Measurements from ENCODE around the gene AFF3.

The AFF3 gene

DNA sequence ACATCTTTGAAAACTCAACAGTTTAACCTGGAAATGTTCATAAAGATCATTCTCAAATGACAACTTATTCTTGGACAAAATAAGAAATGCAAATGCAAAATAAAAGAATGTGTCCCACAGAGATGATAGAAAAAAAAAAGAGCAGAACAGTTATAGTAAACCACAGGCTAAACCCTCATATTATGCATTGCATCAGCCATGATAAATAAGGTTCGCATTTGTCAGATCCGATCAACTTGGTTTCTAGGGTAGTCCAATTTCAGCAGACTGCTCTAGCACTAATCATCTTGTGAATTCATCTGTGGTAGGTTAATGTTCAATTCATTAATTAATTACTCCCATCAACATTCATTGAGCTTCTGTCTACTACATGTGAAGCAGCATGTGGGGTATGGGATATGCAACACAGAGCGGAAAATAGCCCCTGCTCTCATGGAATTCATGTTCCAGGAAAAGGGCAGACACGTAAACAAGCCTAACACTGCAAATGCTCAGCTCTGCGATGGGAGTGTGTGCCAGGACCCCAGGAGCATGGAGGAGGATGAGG, 336.4 kb downstream of the AFF3 start:
- WGBS, result 95% methylated on average over 5 of the region's 5 CpGs

DNA sequence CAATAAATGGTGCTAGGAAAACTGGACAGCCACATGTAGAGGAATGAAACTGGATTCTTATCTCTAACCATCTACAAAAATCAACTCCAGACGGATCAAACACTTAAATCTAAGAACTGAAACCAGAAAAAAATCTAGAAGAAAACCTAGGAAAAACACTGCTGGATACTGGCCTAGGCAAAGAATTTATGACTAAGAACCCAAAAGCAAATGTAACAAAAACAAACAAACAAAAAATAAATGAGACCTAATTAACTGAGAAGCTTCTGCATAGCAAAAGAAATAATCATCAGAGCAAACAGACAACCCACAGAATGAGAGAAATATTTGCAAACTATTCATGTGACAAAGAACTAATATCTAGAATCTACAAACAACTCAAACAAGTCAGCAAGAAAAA, 338.5 kb downstream of the AFF3 start:
- H3K9ac ChIP-seq (ENCODE audit: low read length), result no peak overlapping the region
- no peak overlapping the region for H2BK15ac ChIP-seq (ENCODE audit: low read depth, poor library complexity, severe bottlenecking)
- H2AK5ac ChIP-seq (ENCODE audit: low read length, severe bottlenecking), result no peak overlapping the region
- H3K4me3 ChIP-seq (ENCODE audit: insufficient read depth in 1 of 2, low read depth in 1 of 2, low read length in 2 of 2), result no peak overlapping the region
- no peaks in the 10 kb centered on the region for H3K36me3 ChIP-seq (ENCODE audit: control insufficient read depth in 1 of 2, insufficient read depth in 2 of 2, low read depth in 1 of 2, low read length in 2 of 2)
- no peak for DNase-seq
- no peak overlapping the region for H2BK5ac ChIP-seq (ENCODE audit: low read depth, low read length, poor library complexity, severe bottlenecking)
- peaks cover 2% of the 10 kb centered on the region for H3K9me3 ChIP-seq (ENCODE audit: control insufficient read depth, low read length)
- H3K18ac ChIP-seq (ENCODE audit: low read depth in 1 of 2, low read length in 2 of 2), result no peak overlapping the region
- H2BK12ac ChIP-seq (ENCODE audit: low read length in 2 of 2), result no peak overlapping the region
- H4K91ac ChIP-seq (ENCODE audit: low read length), result no peak overlapping the region
- H4K8ac ChIP-seq (ENCODE audit: low read length), result no peak overlapping the region
- H3K23ac ChIP-seq (ENCODE audit: low read length in 2 of 2), result no peak overlapping the region
- H3K27me3 ChIP-seq (ENCODE audit: control insufficient read depth in 1 of 2, insufficient read depth in 1 of 2, low read length in 2 of 2), result peaks cover 0 to 9% of the 10 kb centered on the region in 2 experiments
- peaks cover 10% of the 10 kb centered on the region for H3K79me1 ChIP-seq (replicated peaks; ENCODE audit: low read length, poor library complexity, severe bottlenecking)
- WGBS, result 30% methylated on average over 1 of the region's 1 CpG
- no peak overlapping the region for H2AFZ ChIP-seq (ENCODE audit: low read depth, low read length)
- H2BK120ac ChIP-seq (ENCODE audit: low read depth, low read length), result no peak overlapping the region
- H3K4me2 ChIP-seq (ENCODE audit: low read length, poor library complexity, severe bottlenecking), result no peak overlapping the region
- no peak overlapping the region for H3K27ac ChIP-seq (ENCODE audit: low read length, poor library complexity, severe bottlenecking)
- H3K14ac ChIP-seq (ENCODE audit: low read length in 2 of 2), result no peak overlapping the region
- peaks cover 13% of the 10 kb centered on the region for H3K4me1 ChIP-seq (ENCODE audit: control insufficient read depth, insufficient read depth, low read depth, low read length)
- H3K4ac ChIP-seq (ENCODE audit: low read depth in 1 of 2, low read length in 2 of 2), result no peak overlapping the region

More for the DNA sequence above, 336.4 kb downstream of the AFF3 start:
- Histone ChIP-seq H3K9ac (ENCODE audit: low read length) (no peak overlapping the region), H3K27ac (ENCODE audit: low read length, poor library complexity, severe bottlenecking) (peak overlapping the region; percentile 73), H3K4me3 (ENCODE audit: insufficient read depth in 1 of 2, low read depth in 1 of 2, low read length in 2 of 2) (no peak overlapping the region), H2BK12ac (ENCODE audit: low read length in 2 of 2) (no peak overlapping the region), H2BK120ac (ENCODE audit: low read depth, low read length) (no peak overlapping the region), H3K9me3 (ENCODE audit: control insufficient read depth, low read length) (peaks cover 2% of the 10 kb centered on the region), H3K4me1 (ENCODE audit: control insufficient read depth, insufficient read depth, low read depth, low read length) (peaks cover 19% of the 10 kb centered on the region), H2AFZ (ENCODE audit: low read depth, low read length) (no peak overlapping the region), H3K79me1 (replicated peaks; ENCODE audit: low read length, poor library complexity, severe bottlenecking) (peaks cover 12% of the 10 kb centered on the region), H3K4ac (ENCODE audit: low read depth in 1 of 2, low read length in 2 of 2) (no peak overlapping the region), H2BK5ac (ENCODE audit: low read depth, low read length, poor library complexity, severe bottlenecking) (peak overlapping the region; percentile 11), H3K27me3 (ENCODE audit: control insufficient read depth in 1 of 2, insufficient read depth in 1 of 2, low read length in 2 of 2) (peaks cover 0 to 19% of the 10 kb centered on the region in 2 experiments), H3K14ac (ENCODE audit: low read length in 2 of 2) (no peak overlapping the region), H2BK15ac (ENCODE audit: low read depth, poor library complexity, severe bottlenecking) (no peak overlapping the region), H2AK5ac (ENCODE audit: low read length, severe bottlenecking) (peak overlapping the region; percentile 83), H3K4me2 (ENCODE audit: low read length, poor library complexity, severe bottlenecking) (no peak overlapping the region), H3K23ac (ENCODE audit: low read length in 2 of 2) (no peak overlapping the region), H4K91ac (ENCODE audit: low read length) (no peak overlapping the region), H4K8ac (ENCODE audit: low read length) (no peak overlapping the region), H3K18ac (ENCODE audit: low read depth in 1 of 2, low read length in 2 of 2) (peak overlapping the region in 1 of 2 experiments; percentile 13), H3K36me3 (ENCODE audit: control insufficient read depth in 1 of 2, insufficient read depth in 2 of 2, low read depth in 1 of 2, low read length in 2 of 2) (no peaks in the 10 kb centered on the region)
- no peak for DNase-seq

DNA sequence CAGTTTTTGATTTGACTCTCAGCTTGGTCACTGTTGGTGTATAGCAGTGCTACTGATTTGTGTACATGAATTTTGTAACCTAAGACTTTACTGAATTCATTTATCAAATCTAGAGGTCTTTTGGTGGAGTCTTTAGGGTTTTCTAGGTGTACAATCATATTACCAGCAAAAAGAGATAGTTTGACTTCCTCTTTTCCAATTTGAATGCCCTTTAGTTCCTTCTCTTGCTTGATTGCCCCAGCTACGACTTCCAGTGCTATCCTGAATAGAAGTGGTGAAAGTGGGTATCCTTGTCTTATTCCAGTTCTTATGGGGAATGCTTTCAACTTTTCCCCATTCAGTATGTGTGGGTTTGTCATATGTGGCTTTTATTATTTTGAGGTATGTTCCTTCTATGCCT, 339.7 kb downstream of the AFF3 start:
- H2AFZ ChIP-seq (ENCODE audit: low read depth, low read length), result no peak overlapping the region

DNA sequence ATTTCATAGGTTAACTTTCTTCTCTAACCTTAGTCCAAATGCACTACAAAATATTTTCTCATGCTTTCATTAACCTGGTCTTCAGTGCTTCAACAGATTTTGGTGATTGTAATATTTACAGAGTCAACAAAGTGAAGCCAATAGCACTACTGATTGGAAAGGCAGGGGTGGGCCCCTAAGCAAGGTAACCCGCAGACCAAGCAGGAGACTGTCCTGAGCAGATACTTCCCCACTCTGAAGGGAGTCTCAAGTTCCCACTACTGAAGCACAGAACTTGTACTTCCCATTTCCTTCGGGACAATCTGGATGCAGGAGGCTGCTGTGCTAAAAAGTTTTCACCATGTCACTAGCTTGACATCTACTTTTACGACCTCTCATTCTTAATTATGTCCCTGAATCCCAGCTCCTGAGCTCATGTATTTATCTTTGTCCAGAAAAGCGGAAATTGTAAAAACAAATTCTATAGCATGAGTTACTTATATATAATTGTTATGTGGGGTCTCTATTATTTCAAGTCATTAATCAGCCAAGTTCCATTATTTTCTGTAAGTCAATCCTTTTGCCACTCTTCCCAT, 341.0 kb downstream of the AFF3 start:
- Histone ChIP-seq H2BK120ac (ENCODE audit: low read depth, low read length) (no peak overlapping the region), H2AK5ac (ENCODE audit: low read length, severe bottlenecking) (no peak overlapping the region), H2BK15ac (ENCODE audit: low read depth, poor library complexity, severe bottlenecking) (peak overlapping the region; percentile 2), H3K27ac (ENCODE audit: low read length, poor library complexity, severe bottlenecking) (no peak overlapping the region), H3K4me2 (ENCODE audit: low read length, poor library complexity, severe bottlenecking) (no peak overlapping the region), H3K4ac (ENCODE audit: low read depth in 1 of 2, low read length in 2 of 2) (no peak overlapping the region), H4K91ac (ENCODE audit: low read length) (no peak overlapping the region), H2BK12ac (ENCODE audit: low read length in 2 of 2) (no peak overlapping the region), H3K4me3 (ENCODE audit: insufficient read depth in 1 of 2, low read depth in 1 of 2, low read length in 2 of 2) (no peak overlapping the region), H3K23ac (ENCODE audit: low read length in 2 of 2) (no peak overlapping the region), H3K4me1 (ENCODE audit: control insufficient read depth, insufficient read depth, low read depth, low read length) (peaks cover 5% of the 10 kb centered on the region), H3K9ac (ENCODE audit: low read length) (no peak overlapping the region), H3K14ac (ENCODE audit: low read length in 2 of 2) (no peak overlapping the region), H3K79me1 (replicated peaks; ENCODE audit: low read length, poor library complexity, severe bottlenecking) (peaks cover 9% of the 10 kb centered on the region), H3K9me3 (ENCODE audit: control insufficient read depth, low read length) (peaks cover 16% of the 10 kb centered on the region), H2BK5ac (ENCODE audit: low read depth, low read length, poor library complexity, severe bottlenecking) (no peak overlapping the region), H3K27me3 (ENCODE audit: control insufficient read depth in 1 of 2, insufficient read depth in 1 of 2, low read length in 2 of 2) (no peaks in the 10 kb centered on the region), H3K18ac (ENCODE audit: low read depth in 1 of 2, low read length in 2 of 2) (peak overlapping the region in 1 of 2 experiments; percentile 40), H3K36me3 (ENCODE audit: control insufficient read depth in 1 of 2, insufficient read depth in 2 of 2, low read depth in 1 of 2, low read length in 2 of 2) (no peaks in the 10 kb centered on the region), H4K8ac (ENCODE audit: low read length) (no peak overlapping the region), H2AFZ (ENCODE audit: low read depth, low read length) (no peak overlapping the region)
- WGBS, result 73% methylated on average over 3 of the region's 4 CpGs
- DNase-seq, result no peak

More for the DNA sequence above, 339.7 kb downstream of the AFF3 start:
- Histone ChIP-seq H2BK12ac (ENCODE audit: low read length in 2 of 2) (no peak overlapping the region), H2BK120ac (ENCODE audit: low read depth, low read length) (no peak overlapping the region), H3K23ac (ENCODE audit: low read length in 2 of 2) (no peak overlapping the region), H4K8ac (ENCODE audit: low read length) (no peak overlapping the region), H3K36me3 (ENCODE audit: control insufficient read depth in 1 of 2, insufficient read depth in 2 of 2, low read depth in 1 of 2, low read length in 2 of 2) (no peaks in the 10 kb centered on the region), H3K9me3 (ENCODE audit: control insufficient read depth, low read length) (peaks cover 3% of the 10 kb centered on the region), H3K4me3 (ENCODE audit: insufficient read depth in 1 of 2, low read depth in 1 of 2, low read length in 2 of 2) (no peak overlapping the region), H2BK5ac (ENCODE audit: low read depth, low read length, poor library complexity, severe bottlenecking) (no peak overlapping the region), H3K14ac (ENCODE audit: low read length in 2 of 2) (no peak overlapping the region), H3K4me2 (ENCODE audit: low read length, poor library complexity, severe bottlenecking) (no peak overlapping the region), H3K79me1 (replicated peaks; ENCODE audit: low read length, poor library complexity, severe bottlenecking) (peaks cover 8% of the 10 kb centered on the region), H3K18ac (ENCODE audit: low read depth in 1 of 2, low read length in 2 of 2) (no peak overlapping the region), H4K91ac (ENCODE audit: low read length) (no peak overlapping the region), H2AK5ac (ENCODE audit: low read length, severe bottlenecking) (no peak overlapping the region), H3K27me3 (ENCODE audit: control insufficient read depth in 1 of 2, insufficient read depth in 1 of 2, low read length in 2 of 2) (peaks cover 0 to under 1% of the 10 kb centered on the region in 2 experiments), H3K27ac (ENCODE audit: low read length, poor library complexity, severe bottlenecking) (no peak overlapping the region), H3K4ac (ENCODE audit: low read depth in 1 of 2, low read length in 2 of 2) (no peak overlapping the region), H3K4me1 (ENCODE audit: control insufficient read depth, insufficient read depth, low read depth, low read length) (peaks cover 12% of the 10 kb centered on the region), H3K9ac (ENCODE audit: low read length) (no peak overlapping the region), H2BK15ac (ENCODE audit: low read depth, poor library complexity, severe bottlenecking) (no peak overlapping the region)
- 100% methylated on average over 1 of the region's 1 CpG for WGBS
- DNase-seq, result no peak

Data from mesenchymal stem cell (in vitro differentiated cells and primary cell).